ENCODE measurements around the gene ARHGAP26. TPM values are rescaled to one million over a fixed set of nuclear protein-coding genes. Genes with fewer than 3 reads are reported as not detected.
A peak's percentile ranks its signal among the peaks of the same experiment; 100 is the strongest.

Gene ARHGAP26
- total RNA-seq, 6 experiments from 2014 or later: 6.7 to 14.5 (median 8.3) TPM

DNA sequence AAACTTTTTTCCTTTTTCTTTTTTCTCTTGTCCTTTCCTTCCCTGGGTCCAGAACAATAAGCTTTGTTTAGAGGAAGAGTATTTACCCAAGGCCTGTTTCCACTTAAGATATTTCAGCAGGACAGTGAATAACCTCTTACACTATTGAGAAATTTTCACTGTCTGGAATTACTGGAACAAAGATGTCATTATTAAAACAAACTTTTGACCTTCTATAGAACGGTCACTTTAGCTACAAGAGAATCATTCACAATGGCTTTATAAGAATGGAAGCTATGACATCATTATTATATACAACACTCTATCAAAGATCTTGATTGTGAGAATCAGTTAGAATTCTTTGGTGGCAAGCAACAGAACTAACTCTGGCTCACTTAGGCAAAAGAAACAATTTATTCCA lies 22.0 kb upstream of the ARHGAP26 start:
- H3K4me1 ChIP-seq: peaks cover 0 to 28% (median 5%) of the 10 kb centered on the region in 4 donors
- 53% methylated on average over 1 of the region's 1 CpG for WGBS (ENCODE audit: insufficient coverage, low coverage, low lambda C conversion rate, missing lambda C conversion rate)
- ATAC-seq (peak in 1 of 4 donors; percentile 11), DNase-seq (no peak)
- no peaks in the 10 kb centered on the region for H3K36me3 ChIP-seq
- no peak for TF ChIP-seq POLR2A (IDR thresholded peaks at IDR 0.05)
- TF ChIP-seq, protein P1, sequence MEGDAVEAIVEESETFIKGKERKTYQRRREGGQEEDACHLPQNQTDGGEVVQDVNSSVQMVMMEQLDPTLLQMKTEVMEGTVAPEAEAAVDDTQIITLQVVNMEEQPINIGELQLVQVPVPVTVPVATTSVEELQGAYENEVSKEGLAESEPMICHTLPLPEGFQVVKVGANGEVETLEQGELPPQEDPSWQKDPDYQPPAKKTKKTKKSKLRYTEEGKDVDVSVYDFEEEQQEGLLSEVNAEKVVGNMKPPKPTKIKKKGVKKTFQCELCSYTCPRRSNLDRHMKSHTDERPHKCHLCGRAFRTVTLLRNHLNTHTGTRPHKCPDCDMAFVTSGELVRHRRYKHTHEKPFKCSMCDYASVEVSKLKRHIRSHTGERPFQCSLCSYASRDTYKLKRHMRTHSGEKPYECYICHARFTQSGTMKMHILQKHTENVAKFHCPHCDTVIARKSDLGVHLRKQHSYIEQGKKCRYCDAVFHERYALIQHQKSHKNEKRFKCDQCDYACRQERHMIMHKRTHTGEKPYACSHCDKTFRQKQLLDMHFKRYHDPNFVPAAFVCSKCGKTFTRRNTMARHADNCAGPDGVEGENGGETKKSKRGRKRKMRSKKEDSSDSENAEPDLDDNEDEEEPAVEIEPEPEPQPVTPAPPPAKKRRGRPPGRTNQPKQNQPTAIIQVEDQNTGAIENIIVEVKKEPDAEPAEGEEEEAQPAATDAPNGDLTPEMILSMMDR (IDR thresholded peaks at IDR 0.05): no peak
- no peak overlapping the region for H3K4me3 ChIP-seq
- no peaks in the 10 kb centered on the region for H3K27me3 ChIP-seq
- H3K9me3 ChIP-seq: no peaks in the 10 kb centered on the region
- intact Hi-C loops (cut with DNase I): no loop called here
- H3K27ac ChIP-seq: no peak overlapping the region

DNA sequence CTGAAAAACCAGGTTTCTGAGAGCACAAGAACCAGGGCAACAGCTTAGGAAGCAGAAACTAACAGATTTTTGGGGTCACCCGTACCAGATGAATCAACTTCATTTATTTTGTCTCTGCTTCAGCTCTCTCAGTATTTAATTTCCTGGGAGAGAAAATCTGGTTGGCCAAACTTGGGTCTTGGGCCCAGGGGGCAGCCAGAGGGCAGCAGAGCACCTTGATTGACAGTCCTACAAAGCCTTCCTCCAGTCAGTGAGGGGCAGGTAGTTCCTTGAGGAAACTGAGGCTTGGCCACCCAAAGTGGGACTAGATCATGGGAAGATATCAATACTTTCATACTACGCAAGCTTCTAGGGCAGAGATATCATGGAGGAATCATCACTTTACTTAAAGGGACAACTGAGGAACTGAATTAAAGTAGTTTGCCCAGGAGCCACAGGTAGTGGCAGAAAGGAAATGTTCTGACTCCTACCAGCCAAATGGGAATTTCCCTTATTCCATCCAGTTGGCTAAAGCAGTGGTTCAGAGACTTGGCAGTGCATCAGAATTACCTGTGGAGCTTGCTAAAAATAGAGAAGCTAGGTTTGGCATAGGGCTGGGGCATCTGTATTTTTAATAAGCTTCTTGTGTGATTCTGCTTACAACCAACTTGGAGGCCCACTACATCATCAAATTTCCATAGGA lies 21.5 kb upstream of the ARHGAP26 start:
- H3K36me3 ChIP-seq: no peaks in the 10 kb centered on the region
- intact Hi-C loops (cut with DNase I): no loop called here
- WGBS (ENCODE audit: insufficient coverage, low coverage, low lambda C conversion rate, missing lambda C conversion rate): 71% methylated on average over 1 of the region's 2 CpGs
- ATAC-seq (peak; percentile 44 to 66 (median 58)), DNase-seq (peak in 1 of 3 donors; percentile 33)
- no peaks in the 10 kb centered on the region for H3K27me3 ChIP-seq
- peaks cover 0 to 33% (median 8%) of the 10 kb centered on the region in 4 donors for H3K4me1 ChIP-seq
- no peak overlapping the region for H3K4me3 ChIP-seq
- TF ChIP-seq POLR2A (IDR thresholded peaks at IDR 0.05): no peak
- TF ChIP-seq, protein P1 (IDR thresholded peaks at IDR 0.05): peak; percentile 30 to 61 (median 42)
- H3K9me3 ChIP-seq: no peaks in the 10 kb centered on the region
- H3K27ac ChIP-seq: no peak overlapping the region

DNA sequence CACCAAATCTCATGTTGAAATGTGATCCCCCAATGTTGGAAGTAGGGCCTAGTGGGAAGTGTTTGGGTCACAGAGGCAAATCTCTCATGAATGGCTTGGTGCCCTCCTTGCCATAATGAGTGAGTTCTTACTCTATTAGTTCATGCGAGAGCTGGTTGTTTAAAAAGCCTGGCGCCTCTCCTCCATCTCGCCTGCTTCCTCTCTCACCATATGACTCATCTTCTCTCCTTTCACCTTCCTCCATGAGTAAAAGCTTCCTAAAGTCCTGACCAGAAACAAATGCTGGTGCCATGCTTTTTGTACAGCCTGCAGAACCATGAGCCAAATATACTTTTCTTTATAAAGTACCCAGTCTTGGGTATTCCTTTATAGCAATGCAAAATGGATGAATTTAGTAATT lies 20.9 kb upstream of the ARHGAP26 start:
- Histone ChIP-seq H3K9me3 (no peaks in the 10 kb centered on the region), H3K4me1 (peaks cover 0 to 33% (median 8%) of the 10 kb centered on the region in 4 donors), H3K27me3 (no peaks in the 10 kb centered on the region), H3K4me3 (no peak overlapping the region), H3K36me3 (no peaks in the 10 kb centered on the region), H3K27ac (no peak overlapping the region)
- intact Hi-C loops (cut with DNase I): no loop called here
- no peak for TF ChIP-seq POLR2A (IDR thresholded peaks at IDR 0.05)
- TF ChIP-seq, protein P1 (IDR thresholded peaks at IDR 0.05): no peak
- 62% methylated on average over 3 of the region's 3 CpGs for WGBS (ENCODE audit: insufficient coverage, low coverage, low lambda C conversion rate, missing lambda C conversion rate)
- ATAC-seq (peak in 1 of 4 donors; percentile 33), DNase-seq (no peak)

DNA sequence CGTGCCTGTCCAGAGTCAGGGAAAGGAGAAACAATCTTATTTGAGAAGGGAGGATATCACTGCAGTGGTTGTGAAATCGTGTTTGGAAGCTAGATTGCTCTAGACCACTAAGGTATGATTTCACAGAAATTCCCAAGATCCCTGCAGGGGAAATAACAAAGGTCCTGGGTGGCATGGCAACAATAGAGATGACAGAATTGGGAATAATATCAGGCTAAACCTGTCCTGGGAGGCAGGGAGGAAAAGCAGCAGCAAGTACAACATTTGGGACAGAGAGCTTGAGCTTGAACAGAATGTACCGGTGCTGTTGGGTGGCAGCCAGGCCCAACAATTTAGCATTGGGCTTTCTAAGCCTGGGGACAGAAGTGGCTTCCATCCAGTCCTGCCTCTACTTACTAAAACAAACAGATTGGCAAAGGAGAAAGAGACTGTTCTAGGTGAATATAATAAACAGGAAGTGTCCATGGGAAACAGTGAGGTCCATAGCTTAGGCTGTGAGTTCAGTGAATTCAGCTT lies 17.0 kb upstream of the ARHGAP26 start:
- no peaks in the 10 kb centered on the region for H3K36me3 ChIP-seq
- DNase-seq (peak in 1 of 3 donors; percentile 51), ATAC-seq (peak; percentile 39 to 76 (median 59))
- intact Hi-C loops (cut with DNase I): no loop called here
- WGBS (ENCODE audit: insufficient coverage, low coverage, low lambda C conversion rate, missing lambda C conversion rate): 5% methylated on average over 3 of the region's 3 CpGs
- H3K4me1 ChIP-seq: peaks cover 0 to 28% (median 8%) of the 10 kb centered on the region in 4 donors
- H3K27ac ChIP-seq: peak overlapping the region in 2 of 3 donors; percentile 4 to 19
- TF ChIP-seq, protein P1 (IDR thresholded peaks at IDR 0.05): no peak
- no peak for TF ChIP-seq POLR2A (IDR thresholded peaks at IDR 0.05)
- H3K4me3 ChIP-seq: no peak overlapping the region
- no peaks in the 10 kb centered on the region for H3K27me3 ChIP-seq
- H3K9me3 ChIP-seq: no peaks in the 10 kb centered on the region
